Adrenal gland (tissue), 5 donors: ENCODE data around the gene ZNF593.

Source experiments
- CTCF ChIP-seq, 6 experiments: fragments of 450-650 bp in 4 of 6; fragments of 200-600 bp in 2 of 6; sonication (generic) in 1 of 6; IDR thresholded peaks; 1 replicate in 5 of 6; 2 replicates in 1 of 6; pipeline versions ENCODE4 v1.5.1 to v1.8.0; 2016 to 2021; ENCODE audit warnings: antibody characterized with exemption in 6 of 6, mild to moderate bottlenecking in 2 of 6, moderate library complexity in 1 of 6
- POLR2A ChIP-seq, 2 donors: fragments of 450-650 bp; IDR thresholded peaks; one replicate each; pipeline ENCODE4 v1.6.1; 2017; ENCODE audit warnings: antibody characterized with exemption in 2 of 2, mild to moderate bottlenecking in 2 of 2, moderate library complexity in 1 of 2
- donor health status: DM: no; HTN: no; CAD: no.

- no peak for TF ChIP-seq CTCF (IDR thresholded peaks at IDR 0.05)
- TF ChIP-seq POLR2A (IDR thresholded peaks at IDR 0.05) = no peak
These were observed 15.0 kb upstream of the ZNF593 start for GRCh38 chr1:26154750-26155149.
